GM18858 (cell line): Measurements from ENCODE around the gene CORO6.

Source experiments
- ATAC-seq: cut with Tn5 transposase; IDR thresholded peaks from one replicate; pipeline ENCODE4 v1.9.1; 2021; ENCODE audit not compliant: unreplicated experiment

Gene CORO6

GRCh38 chr17:29567304-29567553, 55.5 kb downstream of the CORO6 start:
- no peak for ATAC-seq

DNA sequence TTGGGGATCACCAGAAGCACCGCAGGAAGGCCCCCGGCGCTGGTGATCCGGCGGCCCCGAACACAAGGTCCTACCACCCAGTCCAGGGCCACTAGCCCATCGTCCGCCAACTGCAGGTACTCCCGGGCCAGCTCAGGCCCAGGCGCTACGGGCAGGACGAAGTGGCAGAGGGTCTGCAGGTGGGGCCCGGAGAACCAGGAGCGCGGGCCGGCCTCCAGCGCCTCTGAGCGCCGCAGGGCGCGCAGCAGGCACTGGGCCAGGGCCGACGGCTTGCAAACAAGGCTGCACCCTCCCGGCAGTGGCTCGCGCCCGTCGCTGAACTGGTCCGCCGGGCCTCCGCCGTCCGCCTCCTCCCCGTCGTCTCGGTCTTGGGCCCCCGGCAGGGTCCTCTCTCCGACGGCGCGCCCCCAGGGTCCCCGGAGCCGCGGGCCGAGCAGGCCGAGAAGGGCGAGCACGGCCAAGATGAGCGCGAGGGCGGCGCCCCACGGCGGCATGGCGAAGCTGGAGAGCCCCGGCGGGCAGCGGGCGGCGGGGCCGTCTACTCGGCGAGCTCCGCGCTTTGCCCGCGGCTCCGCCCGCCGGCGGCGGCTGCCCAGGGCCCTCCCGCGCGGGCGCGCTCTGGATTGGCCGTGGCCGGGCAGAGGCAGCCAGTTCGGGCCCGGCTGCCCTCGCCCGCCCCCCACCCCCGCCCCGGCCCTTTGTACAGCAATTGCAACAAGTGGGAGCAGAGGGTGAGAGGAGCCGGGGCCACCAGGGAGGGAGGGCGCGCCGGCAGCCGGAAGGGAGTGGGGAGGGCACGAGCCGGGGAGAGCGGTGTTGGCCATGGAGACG, 56.0 kb downstream of the CORO6 start, which contains the start of gene ABHD15:
Gene ABHD15 (minus strand): TSS at position 565 of the 831 bp plus-strand sequence. CDS start 71 bp downstream, at position 494.
- ATAC-seq: no peak

DNA sequence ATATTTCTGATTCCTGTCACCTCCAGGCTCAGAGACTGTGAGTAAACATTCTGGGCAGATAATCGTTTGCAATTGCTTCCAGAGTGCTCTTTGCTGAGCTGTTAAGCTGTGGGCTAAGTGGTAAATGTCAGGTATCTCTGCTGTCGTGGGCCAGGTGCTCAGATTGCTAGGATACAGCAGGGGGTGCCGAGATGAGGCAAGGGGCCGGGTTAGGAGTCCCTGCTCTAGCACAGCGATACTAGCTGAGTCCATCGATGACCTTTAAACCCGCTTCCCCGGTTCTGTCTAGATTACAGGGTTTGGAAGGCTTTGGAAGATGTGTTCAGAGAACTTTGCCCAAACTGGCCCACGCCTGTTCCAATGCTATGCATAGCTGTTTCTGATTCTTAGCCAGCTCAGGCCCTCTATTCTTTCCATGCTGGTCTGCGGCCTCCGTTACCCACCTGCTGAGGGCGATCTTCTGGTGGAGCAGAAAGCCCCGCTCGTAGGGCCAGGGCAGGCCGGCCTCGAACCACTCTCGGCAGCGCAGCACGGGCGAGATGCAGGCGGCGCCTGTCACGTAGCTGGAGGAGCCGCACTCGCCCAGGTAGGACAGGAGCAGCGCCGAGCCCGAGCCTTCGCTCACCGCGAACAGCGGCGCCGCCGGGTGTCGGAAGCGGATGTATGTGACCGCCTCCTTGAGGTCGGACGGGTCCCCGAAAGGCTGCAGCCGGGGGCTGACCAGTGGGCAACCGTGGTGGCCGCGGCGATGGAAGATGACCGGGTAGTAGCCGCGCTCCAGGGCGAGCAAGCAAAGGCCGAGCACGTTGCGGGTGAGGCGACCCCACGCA, 56.9 kb downstream of the CORO6 start:
- no peak for ATAC-seq
